ENCODE measurements around the gene CRELD2.

CRELD2 gene

GRCh38 chr22:49911881-49912625, 6.4 kb upstream of the CRELD2 start:
- DNase-seq (ENCODE audit: low read depth, low spot score): no peak

- DNase-seq (ENCODE audit: low read depth, low spot score): no peak
These were observed 5.4 kb upstream of the CRELD2 start for GRCh38 chr22:49913026-49913425.

- DNase-seq (ENCODE audit: low read depth, low spot score): no peak
These were observed 5.0 kb upstream of the CRELD2 start for GRCh38 chr22:49913446-49913845.

GRCh38 chr22:49914256-49914655, 4.2 kb upstream of the CRELD2 start:
- no peak for DNase-seq (ENCODE audit: low read depth, low spot score)

GRCh38 chr22:49915610-49916009, 2.8 kb upstream of the CRELD2 start:
- no peak for DNase-seq (ENCODE audit: low read depth, low spot score)

- DNase-seq (ENCODE audit: low read depth, low spot score): no peak
These were observed 1.6 kb upstream of the CRELD2 start for GRCh38 chr22:49916831-49917230.

- no peak for DNase-seq (ENCODE audit: low read depth, low spot score)
These were observed 762 bp downstream of the CRELD2 start for GRCh38 chr22:49918911-49919881.

- DNase-seq (ENCODE audit: low read depth, low spot score): no peak
These were observed 2.4 kb downstream of the CRELD2 start for GRCh38 chr22:49920859-49921258.

GRCh38 chr22:49921508-49922278, 3.3 kb downstream of the CRELD2 start:
- no peak for DNase-seq (ENCODE audit: low read depth, low spot score)

- DNase-seq (ENCODE audit: low read depth, low spot score): no peak
These were observed 4.0 kb downstream of the CRELD2 start for GRCh38 chr22:49922484-49922883.

- no peak for DNase-seq (ENCODE audit: low read depth, low spot score)
These were observed 4.5 kb downstream of the CRELD2 start for GRCh38 chr22:49922926-49923325.

- no peak for DNase-seq (ENCODE audit: low read depth, low spot score)
These were observed 5.0 kb downstream of the CRELD2 start for GRCh38 chr22:49923445-49923844.

GRCh38 chr22:49924113-49924833, 5.8 kb downstream of the CRELD2 start:
- no peak for DNase-seq (ENCODE audit: low read depth, low spot score)

GRCh38 chr22:49925525-49926128, 7.2 kb downstream of the CRELD2 start:
- DNase-seq (ENCODE audit: low read depth, low spot score): no peak

GRCh38 chr22:49926916-49927315, 8.5 kb downstream of the CRELD2 start:
- no peak for DNase-seq (ENCODE audit: low read depth, low spot score)

- no peak for DNase-seq (ENCODE audit: low read depth, low spot score)
These were observed 9.2 kb downstream of the CRELD2 start for GRCh38 chr22:49927483-49928184.

GRCh38 chr22:49928185-49928495, 9.7 kb downstream of the CRELD2 start:
- DNase-seq (ENCODE audit: low read depth, low spot score): no peak

GRCh38 chr22:49928555-49929210, 10.2 kb downstream of the CRELD2 start:
- no peak for DNase-seq (ENCODE audit: low read depth, low spot score)

- no peak for DNase-seq (ENCODE audit: low read depth, low spot score)
These were observed 11.0 kb downstream of the CRELD2 start for GRCh38 chr22:49929211-49929979.

Data from iPS DF 19.7 (cell line).